Measurements from ENCODE around the gene ITIH5.

- TF ChIP-seq POLR2A (IDR thresholded peaks at IDR 0.05) (no peak), CTCF (IDR thresholded peaks at IDR 0.05) (no peak)
These were observed 120.3 kb downstream of the ITIH5 start for GRCh38 chr10:7546385-7546967.
